SK-N-SH (cell line): Measurements from ENCODE around the gene HK1. TPM values are rescaled to one million over a fixed set of nuclear protein-coding genes. Genes with fewer than 3 reads are reported as not detected.

Source experiments
- CTCF ChIA-PET: fragments of 300-600, 350-600 bp; formaldehyde crosslinking; extraction: SDS; loops from one replicate; lab custom pipeline; 2021; lab: Yijun Ruan, JAX
- POLR2A ChIA-PET: fragments of 350-600 bp; sonication (Branson Sonifier 250); formaldehyde crosslinking; extraction: SDS; loops from one replicate; lab custom pipeline; 2020; ENCODE audit warnings: antibody characterized with exemption, inconsistent platforms; lab: Yijun Ruan, JAX
- DNase-seq: peaks from one replicate; pipeline ENCODE4 v3.0.0; 2012
- H2AFZ ChIP-seq: fragments of 200-600 bp; sonication (generic); 2 replicates; pipeline ENCODE4 v1.8.1; 2016; ENCODE audit warnings: antibody characterized with exemption, mild to moderate bottlenecking, low read depth
- H3F3A ChIP-seq: fragments of 200-600 bp; sonication (generic); replicated peaks from 2 replicates; pipeline ENCODE3; 2016; ENCODE audit warnings: antibody characterized with exemption, mild to moderate bottlenecking; ENCODE audit not compliant: insufficient read depth
- H3K27ac ChIP-seq, 2 experiments: fragments of 200-500 bp in 1 of 2; fragments of 200-600 bp in 1 of 2; sonication (Bioruptor generic) in 1 of 2; sonication (generic), shearing (Covaris generic) in 1 of 2; 2 replicates each; pipeline versions ENCODE4 v1.5.1 to v1.6.1; 2014 to 2016; ENCODE audit warnings: low read depth in 2 of 2, inconsistent platforms in 1 of 2, low read length in 1 of 2, mild to moderate bottlenecking in 1 of 2, mixed read lengths in 1 of 2
- H3K27me3 ChIP-seq: fragments of 200-600 bp; sonication (generic), shearing (Covaris generic); 2 replicates; pipeline ENCODE4 v1.6.1; 2016; ENCODE audit warnings: mixed run types; ENCODE audit not compliant: insufficient read depth
- H3K36me3 ChIP-seq, 2 experiments: fragments of 200-500 bp in 1 of 2; fragments of 200-600 bp in 1 of 2; sonication (Bioruptor generic) in 1 of 2; sonication (generic) in 1 of 2; replicated peaks in 1 of 2; 2 replicates each; pipeline versions ENCODE3 to v1.5.1; 2014 to 2016; ENCODE audit warnings: low read length in 1 of 2, mild to moderate bottlenecking in 1 of 2; ENCODE audit not compliant: insufficient read depth in 2 of 2, control insufficient read depth in 1 of 2
- H3K4me1 ChIP-seq, 2 experiments: fragments of 200-500 bp in 1 of 2; fragments of 200-600 bp in 1 of 2; sonication (Bioruptor generic) in 1 of 2; sonication (generic), shearing (Covaris generic) in 1 of 2; 2 replicates each; pipeline versions ENCODE4 v1.5.1 to v1.6.1; 2014 to 2016; ENCODE audit warnings: low read depth in 1 of 2, low read length in 1 of 2, mixed run types in 1 of 2; ENCODE audit not compliant: insufficient read depth in 2 of 2, control insufficient read depth in 1 of 2
- H3K4me2 ChIP-seq: fragments of 200-600 bp; sonication (generic), shearing (Covaris generic); 2 replicates; pipeline ENCODE4 v1.6.1; 2017; ENCODE audit warnings: mixed run types
- H3K4me3 ChIP-seq, 2 experiments: fragments of 200-500 bp in 1 of 2; fragments of 200-600 bp in 1 of 2; sonication (Bioruptor generic) in 1 of 2; sonication (generic), shearing (Covaris generic) in 1 of 2; 2 replicates each; pipeline versions ENCODE4 v1.5.1 to v1.8.1; 2014 to 2016; ENCODE audit warnings: low read depth in 2 of 2, inconsistent platforms in 1 of 2, low read length in 1 of 2, mild to moderate bottlenecking in 1 of 2, mixed read lengths in 1 of 2, moderate library complexity in 1 of 2
- H3K79me2 ChIP-seq: fragments of 200-600 bp; sonication (generic); 2 replicates; pipeline ENCODE4 v1.8.1; 2017; ENCODE audit warnings: mild to moderate bottlenecking; ENCODE audit not compliant: insufficient read depth
- H3K9ac ChIP-seq: fragments of 200-600 bp; sonication (generic); 2 replicates; pipeline ENCODE4 v1.6.1; 2017; ENCODE audit warnings: mixed run types
- H3K9me2 ChIP-seq: fragments of 200-600 bp; sonication (generic); 2 replicates; pipeline ENCODE4 v1.6.1; 2017; ENCODE audit warnings: mixed run types
- H3K9me3 ChIP-seq: fragments of 200-600 bp; sonication (generic); 2 replicates; pipeline ENCODE4 v1.6.1; 2017; ENCODE audit warnings: mixed run types, mild to moderate bottlenecking, moderate library complexity
- H4K20me1 ChIP-seq: fragments of 200-600 bp; sonication (generic); 2 replicates; pipeline ENCODE4 v1.6.1; 2017; ENCODE audit warnings: mild to moderate bottlenecking, mixed run types; ENCODE audit not compliant: insufficient read depth
- ELF1 ChIP-seq: IDR thresholded peaks from 2 replicates; pipeline ENCODE4 v1.4.0; 2012
- EZH2phosphoT487 ChIP-seq: fragments of 200-600 bp; sonication (generic); IDR thresholded peaks from 2 replicates; pipeline ENCODE4 v1.6.1; 2017; ENCODE audit warnings: low read depth, mixed run types, mild to moderate bottlenecking, antibody characterized with exemption, moderate library complexity, borderline replicate concordance
- FOSL2 ChIP-seq: IDR thresholded peaks from 2 replicates; pipeline ENCODE4 v1.4.0; 2012; ENCODE audit warnings: low read depth, mild to moderate bottlenecking, moderate library complexity, borderline replicate concordance
- FOXJ3 ChIP-seq: sonication (generic); formaldehyde crosslinking; IDR thresholded peaks from 2 replicates; pipeline ENCODE4 v1.5.1; 2020; ENCODE audit warnings: mild to moderate bottlenecking, missing genetic modification reagents
- GATA2 ChIP-seq: sonication (generic); formaldehyde crosslinking; IDR thresholded peaks from 2 replicates; pipeline ENCODE4 v1.5.0; 2020; ENCODE audit warnings: mild to moderate bottlenecking, missing genetic modification reagents
- IRF3 ChIP-seq: fragments of 150-350 bp; IDR thresholded peaks from 2 replicates; pipeline ENCODE4 v1.6.1; 2016; ENCODE audit warnings: mild to moderate bottlenecking, low read depth, low read length
- JUND ChIP-seq: IDR thresholded peaks from 2 replicates; pipeline ENCODE4 v1.4.0; 2012
- NRF1 ChIP-seq: IDR thresholded peaks from 2 replicates; pipeline ENCODE4 v1.6.1; 2012; ENCODE audit warnings: low read depth, mild to moderate bottlenecking, low read length
- POLR2AphosphoS5 ChIP-seq: IDR thresholded peaks from 2 replicates; pipeline ENCODE4 v1.6.1; 2012; ENCODE audit warnings: low read depth, low read length
- RAD21 ChIP-seq: IDR thresholded peaks from 2 replicates; pipeline ENCODE4 v1.6.1; 2012; ENCODE audit warnings: mild to moderate bottlenecking, low read length
- RCOR1 ChIP-seq: fragments of 150-350 bp; IDR thresholded peaks from 2 replicates; pipeline ENCODE4 v1.6.1; 2017; ENCODE audit warnings: antibody characterized with exemption, low read length
- REST ChIP-seq: IDR thresholded peaks from 2 replicates; pipeline ENCODE4 v1.6.1; 2012; ENCODE audit warnings: mild to moderate bottlenecking, low read depth, low read length, moderate library complexity
- RFX5 ChIP-seq: IDR thresholded peaks from 2 replicates; pipeline ENCODE4 v1.6.1; 2012; ENCODE audit warnings: mild to moderate bottlenecking, improper control_type of control experiment, low read length
- SIN3A ChIP-seq: IDR thresholded peaks from 2 replicates; pipeline ENCODE4 v1.6.1; 2012; ENCODE audit warnings: low read depth, mild to moderate bottlenecking, low read length, moderate library complexity, borderline replicate concordance
- TAF1 ChIP-seq: IDR thresholded peaks from 2 replicates; pipeline ENCODE4 v1.6.1; 2012; ENCODE audit warnings: low read depth, mild to moderate bottlenecking, low read length, moderate library complexity, borderline replicate concordance
- TCF12 ChIP-seq: IDR thresholded peaks from 2 replicates; pipeline ENCODE4 v1.4.0; 2012
- TEAD4 ChIP-seq: IDR thresholded peaks from 2 replicates; pipeline ENCODE4 v1.4.0; 2012; ENCODE audit warnings: mild to moderate bottlenecking, borderline replicate concordance; ENCODE audit not compliant: insufficient read depth
- USF1 ChIP-seq: IDR thresholded peaks from 2 replicates; pipeline ENCODE4 v1.4.0; 2012; ENCODE audit warnings: low read depth, borderline replicate concordance
- YY1 ChIP-seq: IDR thresholded peaks from 2 replicates; pipeline ENCODE4 v1.4.0; 2012; ENCODE audit warnings: low read depth, mild to moderate bottlenecking
- WGBS: methylation state at CpG from one replicate; pipeline ENCODE4 v1.1.6; 2017; ENCODE audit warnings: low lambda C conversion rate; 5-methylcytosine and 5-hydroxymethylcytosine counted together
- polyA plus RNA-seq, 3 experiments: library from polyadenylated mRNA; depleted of rRNA; stranded (reverse); fragments of >200 nt; gene quantifications; 2 replicates each; pipeline ENCODE4 v1.2.3, GENCODE V29; 2012

HK1 gene
- polyA plus RNA-seq, 1 of the 3 experiments (the other 2 are of a cell fraction): 38.7 TPM

- WGBS: 84% methylated on average over 11 of the region's 11 CpGs
- no peaks in the 10 kb centered on the region for H3K9me3 ChIP-seq
- H2AFZ ChIP-seq: no peak overlapping the region
- no peaks in the 10 kb centered on the region for H3K27me3 ChIP-seq
- H3K27ac ChIP-seq: no peak overlapping the region
- H3K9ac ChIP-seq: no peak overlapping the region
- H3K79me2 ChIP-seq: no peaks in the 10 kb centered on the region
- no peak overlapping the region for H3K4me2 ChIP-seq
- TF ChIP-seq FOSL2: no peak
- TF ChIP-seq YY1: no peak
- TF ChIP-seq REST: no peak
- no peak for TF ChIP-seq GATA2 (CRISPR knock-in tag)
- TF ChIP-seq RAD21: no peak
- no peak for TF ChIP-seq NRF1
- no peak for TF ChIP-seq EZH2phosphoT487
- no peak for TF ChIP-seq TCF12
- no peak for TF ChIP-seq USF1
- TF ChIP-seq FOXJ3 (CRISPR knock-in tag): no peak
- no peak for TF ChIP-seq RFX5
- TF ChIP-seq JUND: no peak
- no peak for TF ChIP-seq SIN3A
- no peak for TF ChIP-seq TAF1
- TF ChIP-seq TEAD4: no peak
- TF ChIP-seq RCOR1: no peak
- TF ChIP-seq POLR2AphosphoS5: no peak
- TF ChIP-seq ELF1: no peak
- no peak for TF ChIP-seq IRF3
- no peaks in the 10 kb centered on the region for H3K9me2 ChIP-seq
- ChIA-PET CTCF (interaction anchor here (0.6 to 1.3 kb wide), 5 partner anchors 22 to 149 kb away, joined by 3 to 4 read pairs (median 3); no protein-coding TSS in a partner anchor), POLR2A (no interaction called here)
- H4K20me1 ChIP-seq: peaks cover 7% of the 10 kb centered on the region
- H3F3A ChIP-seq: peaks cover 18% of the 10 kb centered on the region
- peaks cover 0 to 28% of the 10 kb centered on the region in 2 experiments; a peak in 2 of 4 replicates for H3K4me1 ChIP-seq
- H3K36me3 ChIP-seq: peaks cover 43 to 47% of the 10 kb centered on the region in 2 experiments
- H3K4me3 ChIP-seq: no peak overlapping the region
- DNase-seq: no peak
These were observed 107.4 kb downstream of the HK1 start for GRCh38 chr10:69385454-69386350.
